Measurements from ENCODE around the gene SLC9A9. TPM values are rescaled to one million over a fixed set of nuclear protein-coding genes. Genes with fewer than 3 reads are reported as not detected.

SLC9A9 gene
- total and polyA plus RNA-seq, 2 donors from 2014 or later = 3.7 to 16.5 TPM

DNA sequence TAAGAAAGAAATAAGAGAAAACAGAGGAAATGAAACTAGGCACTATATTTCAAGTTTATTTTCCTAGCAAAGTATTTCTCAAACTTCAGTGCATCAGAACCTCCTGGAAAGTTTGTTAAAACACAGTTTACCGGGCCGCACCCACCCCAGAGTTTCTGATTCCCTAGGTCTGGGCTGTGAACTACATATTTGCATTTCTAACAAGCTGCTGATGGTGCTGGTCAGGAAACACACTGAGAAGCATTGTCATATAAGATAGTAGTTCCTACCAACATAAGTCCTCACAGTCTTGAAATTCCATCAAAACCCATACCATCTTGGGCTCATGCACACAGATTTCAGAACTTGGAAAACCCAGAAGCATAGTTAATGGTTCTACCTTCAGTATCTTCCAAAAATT lies 8.3 kb downstream of the SLC9A9 start:
- no peaks in the 10 kb centered on the region for H3K4me1 ChIP-seq (ENCODE audit: control insufficient read depth in 2 of 3, insufficient read depth in 2 of 3, low read depth in 1 of 3, low read length in 3 of 3)
- intact Hi-C loops (cut with DNase I) = no loop called here
- H3K36me3 ChIP-seq (ENCODE audit: control insufficient read depth in 2 of 3, insufficient read depth in 3 of 3, low read length in 3 of 3) = no peaks in the 10 kb centered on the region
- FAIRE-seq (no peak), DNase-seq (no peak)
- H3K9ac ChIP-seq (ENCODE audit: low read length in 3 of 3) = no peak overlapping the region
- H3K4me3 ChIP-seq (ENCODE audit: low read length in 3 of 3) = no peak overlapping the region
- H3K27me3 ChIP-seq (ENCODE audit: control insufficient read depth, insufficient read depth, low read length) = no peaks in the 10 kb centered on the region
- H3K9me3 ChIP-seq (ENCODE audit: control insufficient read depth in 2 of 3, insufficient read depth in 1 of 3, low read length in 3 of 3) = no peaks in the 10 kb centered on the region
- no peak for TF ChIP-seq CTCF (IDR thresholded peaks at IDR 0.05; ENCODE audit: borderline replicate concordance, extremely low read depth, insufficient read depth)
- H3K27ac ChIP-seq (ENCODE audit: low read depth in 2 of 2, low read length in 2 of 2) = no peak overlapping the region

- Histone ChIP-seq H3K9me3 (ENCODE audit: control insufficient read depth in 2 of 3, insufficient read depth in 1 of 3, low read length in 3 of 3) (no peaks in the 10 kb centered on the region), H3K9ac (ENCODE audit: low read length in 3 of 3) (no peak overlapping the region), H3K27ac (ENCODE audit: low read depth in 2 of 2, low read length in 2 of 2) (no peak overlapping the region), H3K4me3 (ENCODE audit: low read length in 3 of 3) (no peak overlapping the region), H3K36me3 (ENCODE audit: control insufficient read depth in 2 of 3, insufficient read depth in 3 of 3, low read length in 3 of 3) (no peaks in the 10 kb centered on the region), H3K27me3 (ENCODE audit: control insufficient read depth, insufficient read depth, low read length) (no peaks in the 10 kb centered on the region), H3K4me1 (ENCODE audit: control insufficient read depth in 2 of 3, insufficient read depth in 2 of 3, low read depth in 1 of 3, low read length in 3 of 3) (no peaks in the 10 kb centered on the region)
- no peak for DNase-seq
- no peak for FAIRE-seq
- intact Hi-C loops (cut with DNase I) = no loop called here
- no peak for TF ChIP-seq CTCF (IDR thresholded peaks at IDR 0.05; ENCODE audit: borderline replicate concordance, extremely low read depth, insufficient read depth)
Measured at GRCh38 chr3:143837076-143837475, 11.2 kb downstream of the SLC9A9 start.

GRCh38 chr3:143835312-143835711 lies 13.0 kb downstream of the SLC9A9 start:
- no peaks in the 10 kb centered on the region for H3K27me3 ChIP-seq (ENCODE audit: control insufficient read depth, insufficient read depth, low read length)
- no peak for FAIRE-seq
- H3K9me3 ChIP-seq (ENCODE audit: control insufficient read depth in 2 of 3, insufficient read depth in 1 of 3, low read length in 3 of 3) = no peaks in the 10 kb centered on the region
- no peak overlapping the region for H3K27ac ChIP-seq (ENCODE audit: low read depth in 2 of 2, low read length in 2 of 2)
- H3K36me3 ChIP-seq (ENCODE audit: control insufficient read depth in 2 of 3, insufficient read depth in 3 of 3, low read length in 3 of 3) = no peaks in the 10 kb centered on the region
- no peak overlapping the region for H3K9ac ChIP-seq (ENCODE audit: low read length in 3 of 3)
- TF ChIP-seq CTCF (IDR thresholded peaks at IDR 0.05; ENCODE audit: borderline replicate concordance, extremely low read depth, insufficient read depth) = no peak
- DNase-seq = no peak
- H3K4me1 ChIP-seq (ENCODE audit: control insufficient read depth in 2 of 3, insufficient read depth in 2 of 3, low read depth in 1 of 3, low read length in 3 of 3) = no peaks in the 10 kb centered on the region
- H3K4me3 ChIP-seq (ENCODE audit: low read length in 3 of 3) = no peak overlapping the region
- intact Hi-C loops (cut with DNase I) = no loop called here

DNA sequence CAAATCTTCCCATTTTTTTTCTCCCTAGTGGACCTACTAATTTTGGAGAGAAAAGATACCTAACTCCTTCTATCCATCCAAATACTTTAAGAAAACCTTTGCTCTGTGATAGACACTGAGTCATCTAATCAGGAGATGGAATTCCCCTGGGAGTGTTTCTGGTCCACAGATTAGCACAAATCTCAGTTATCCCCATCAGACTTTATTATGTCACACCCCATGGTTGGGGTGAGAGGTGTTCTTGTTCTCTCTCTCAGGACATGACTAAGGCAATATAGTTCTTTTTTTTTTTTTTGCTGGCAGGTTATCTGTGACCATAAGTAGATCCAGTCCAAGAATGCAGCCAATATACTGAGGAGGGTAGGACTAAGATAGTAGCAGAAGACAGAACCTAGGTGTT lies 15.8 kb downstream of the SLC9A9 start:
- no peaks in the 10 kb centered on the region for H3K4me1 ChIP-seq (ENCODE audit: control insufficient read depth in 2 of 3, insufficient read depth in 2 of 3, low read depth in 1 of 3, low read length in 3 of 3)
- no peak for FAIRE-seq
- no peaks in the 10 kb centered on the region for H3K36me3 ChIP-seq (ENCODE audit: control insufficient read depth in 2 of 3, insufficient read depth in 3 of 3, low read length in 3 of 3)
- H3K9ac ChIP-seq (ENCODE audit: low read length in 3 of 3) = no peak overlapping the region
- H3K27ac ChIP-seq (ENCODE audit: low read depth in 2 of 2, low read length in 2 of 2) = no peak overlapping the region
- H3K4me3 ChIP-seq (ENCODE audit: low read length in 3 of 3) = no peak overlapping the region
- H3K9me3 ChIP-seq (ENCODE audit: control insufficient read depth in 2 of 3, insufficient read depth in 1 of 3, low read length in 3 of 3) = no peaks in the 10 kb centered on the region
- TF ChIP-seq CTCF (IDR thresholded peaks at IDR 0.05; ENCODE audit: borderline replicate concordance, extremely low read depth, insufficient read depth) = no peak
- no peaks in the 10 kb centered on the region for H3K27me3 ChIP-seq (ENCODE audit: control insufficient read depth, insufficient read depth, low read length)
- intact Hi-C loops (cut with DNase I) = no loop called here
- DNase-seq = no peak
